ENCODE measurements around the gene IGFBP6.
"Not testable (repeated sequence)": the region's sequence is repeated elsewhere in the genome, so short reads cannot be mapped to it uniquely, and the experiment has no call there.

Gene IGFBP6

GRCh38 chr12:53090554-53090953 is 6.9 kb upstream of the IGFBP6 start:
- H3K9ac ChIP-seq (ENCODE audit: insufficient read length), result peak overlapping the region; percentile 64
- H3K9me3 ChIP-seq (ENCODE audit: low read depth, low read length), result no peaks in the 10 kb centered on the region
- TF ChIP-seq FOXP2 (optimal IDR thresholded peaks at IDR 0.05; ENCODE audit: control extremely low read depth, extremely low read length, insufficient read depth), result no peak
- TF ChIP-seq EZH2 (IDR thresholded peaks at IDR 0.05), result no peak
- no peak for TF ChIP-seq POLR2AphosphoS5 (IDR thresholded peaks at IDR 0.05; ENCODE audit: borderline replicate concordance, low read depth, low read length)
- peak overlapping the region; percentile 62 for H3K4me3 ChIP-seq
- no peak for DNase-seq (ENCODE audit: low read depth, low spot score)
- no peaks in the 10 kb centered on the region for H3K36me3 ChIP-seq (ENCODE audit: insufficient read depth, low read length)
- H3K27ac ChIP-seq, result peak overlapping the region; percentile 93

- H3K27ac ChIP-seq, result peak overlapping the region; percentile 93
Observed at GRCh38 chr12:53091756-53092155, 5.7 kb upstream of the IGFBP6 start.

DNA sequence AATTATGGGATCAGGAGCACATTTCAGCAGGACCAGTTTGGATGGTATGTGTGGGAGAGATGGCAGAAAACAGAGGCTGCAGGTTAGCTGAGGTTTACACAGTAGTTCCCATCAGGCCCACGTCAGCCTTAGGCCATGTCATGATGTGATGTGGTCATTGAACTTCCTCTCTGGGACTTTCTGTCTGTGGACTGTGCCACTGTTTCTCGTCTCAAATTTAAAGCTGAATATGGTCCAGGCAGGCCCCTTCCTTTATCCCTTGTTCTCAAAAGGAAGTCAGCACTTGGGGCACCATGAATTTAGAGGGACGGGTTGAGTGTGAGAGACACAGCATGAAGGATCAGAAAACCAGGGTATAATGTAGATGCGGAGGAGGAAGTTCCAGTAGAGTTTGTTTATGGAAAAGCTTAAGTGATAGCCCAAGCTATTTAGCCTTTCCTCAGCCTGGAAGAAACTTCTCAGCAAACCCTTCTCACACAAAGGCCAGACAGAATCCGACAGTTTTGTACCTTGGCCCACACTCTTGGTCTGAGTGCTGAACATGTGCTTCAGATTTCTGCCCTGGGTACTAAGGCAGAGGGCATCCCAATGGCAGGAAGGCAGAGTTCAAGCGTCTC is 3.6 kb upstream of the IGFBP6 start:
- no peak for DNase-seq (ENCODE audit: low read depth, low spot score)
- H3K4me3 ChIP-seq, result no peak overlapping the region
- no peak overlapping the region for H3K27ac ChIP-seq
- TF ChIP-seq EZH2 (IDR thresholded peaks at IDR 0.05) (no peak), FOXP2 (optimal IDR thresholded peaks at IDR 0.05; ENCODE audit: control extremely low read depth, extremely low read length, insufficient read depth) (no peak), POLR2AphosphoS5 (IDR thresholded peaks at IDR 0.05; ENCODE audit: borderline replicate concordance, low read depth, low read length) (no peak)
- no peaks in the 10 kb centered on the region for H3K9me3 ChIP-seq (ENCODE audit: low read depth, low read length)
- no peak overlapping the region for H3K9ac ChIP-seq (ENCODE audit: insufficient read length)
- H3K36me3 ChIP-seq (ENCODE audit: insufficient read depth, low read length), result no peaks in the 10 kb centered on the region

More at GRCh38 chr12:53091756-53092155, 5.7 kb upstream of the IGFBP6 start:
- H3K9me3 ChIP-seq (ENCODE audit: low read depth, low read length), result no peaks in the 10 kb centered on the region
- TF ChIP-seq POLR2AphosphoS5 (IDR thresholded peaks at IDR 0.05; ENCODE audit: borderline replicate concordance, low read depth, low read length) (no peak), FOXP2 (optimal IDR thresholded peaks at IDR 0.05; ENCODE audit: control extremely low read depth, extremely low read length, insufficient read depth) (no peak), EZH2 (IDR thresholded peaks at IDR 0.05) (no peak)
- no peak overlapping the region for H3K4me3 ChIP-seq
- H3K9ac ChIP-seq (ENCODE audit: insufficient read length), result no peak overlapping the region
- DNase-seq (ENCODE audit: low read depth, low spot score), result no peak
- no peaks in the 10 kb centered on the region for H3K36me3 ChIP-seq (ENCODE audit: insufficient read depth, low read length)

GRCh38 chr12:53094394-53094787 is 3.1 kb upstream of the IGFBP6 start:
- Histone ChIP-seq H3K27ac (no peak overlapping the region), H3K9me3 (ENCODE audit: low read depth, low read length) (no peaks in the 10 kb centered on the region), H3K4me3 (no peak overlapping the region), H3K9ac (ENCODE audit: insufficient read length) (no peak overlapping the region), H3K36me3 (ENCODE audit: insufficient read depth, low read length) (no peaks in the 10 kb centered on the region)
- DNase-seq (ENCODE audit: low read depth, low spot score), result no peak
- TF ChIP-seq POLR2AphosphoS5 (IDR thresholded peaks at IDR 0.05; ENCODE audit: borderline replicate concordance, low read depth, low read length) (no peak), FOXP2 (optimal IDR thresholded peaks at IDR 0.05; ENCODE audit: control extremely low read depth, extremely low read length, insufficient read depth) (no peak), EZH2 (IDR thresholded peaks at IDR 0.05) (no peak)

- not testable (repeated sequence) for H3K27ac ChIP-seq; H3K9me3 ChIP-seq (ENCODE audit: low read depth, low read length); H3K36me3 ChIP-seq (ENCODE audit: insufficient read depth, low read length); H3K9ac ChIP-seq (ENCODE audit: insufficient read length); H3K4me3 ChIP-seq; DNase-seq (ENCODE audit: low read depth, low spot score)
Observed at GRCh38 chr12:53094796-53095595, 2.5 kb upstream of the IGFBP6 start.

DNA sequence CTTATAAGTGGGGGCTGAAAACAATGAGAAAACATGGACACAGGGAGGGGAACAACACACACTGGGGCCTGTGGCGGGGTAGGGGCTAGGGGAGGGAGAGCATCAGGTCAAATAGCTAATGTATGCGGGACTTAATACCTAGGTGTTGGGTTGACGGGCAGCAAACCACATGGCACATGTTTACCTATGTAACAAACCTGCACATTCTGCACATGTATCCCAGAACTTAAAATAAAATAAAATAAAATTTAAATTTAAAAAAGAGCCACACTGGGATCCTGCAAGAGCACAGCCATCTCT is 1.9 kb upstream of the IGFBP6 start:
- H3K9me3 ChIP-seq (ENCODE audit: low read depth, low read length); H3K9ac ChIP-seq (ENCODE audit: insufficient read length); H3K27ac ChIP-seq: not testable (repeated sequence)

GRCh38 chr12:53096089-53096741 is 1.3 kb upstream of the IGFBP6 start:
- no peak for TF ChIP-seq FOXP2 (optimal IDR thresholded peaks at IDR 0.05; ENCODE audit: control extremely low read depth, extremely low read length, insufficient read depth)
- TF ChIP-seq EZH2 (IDR thresholded peaks at IDR 0.05), result no peak
- TF ChIP-seq POLR2AphosphoS5 (IDR thresholded peaks at IDR 0.05; ENCODE audit: borderline replicate concordance, low read depth, low read length), result no peak
- H3K9ac ChIP-seq (ENCODE audit: insufficient read length), result no peak overlapping the region
- H3K4me3 ChIP-seq, result no peak overlapping the region
- no peaks in the 10 kb centered on the region for H3K9me3 ChIP-seq (ENCODE audit: low read depth, low read length)
- no peak overlapping the region for H3K27ac ChIP-seq
- no peaks in the 10 kb centered on the region for H3K36me3 ChIP-seq (ENCODE audit: insufficient read depth, low read length)
- no peak for DNase-seq (ENCODE audit: low read depth, low spot score)

More for the DNA sequence above, 1.9 kb upstream of the IGFBP6 start:
- not testable (repeated sequence) for DNase-seq (ENCODE audit: low read depth, low spot score); H3K4me3 ChIP-seq; H3K36me3 ChIP-seq (ENCODE audit: insufficient read depth, low read length)

DNA sequence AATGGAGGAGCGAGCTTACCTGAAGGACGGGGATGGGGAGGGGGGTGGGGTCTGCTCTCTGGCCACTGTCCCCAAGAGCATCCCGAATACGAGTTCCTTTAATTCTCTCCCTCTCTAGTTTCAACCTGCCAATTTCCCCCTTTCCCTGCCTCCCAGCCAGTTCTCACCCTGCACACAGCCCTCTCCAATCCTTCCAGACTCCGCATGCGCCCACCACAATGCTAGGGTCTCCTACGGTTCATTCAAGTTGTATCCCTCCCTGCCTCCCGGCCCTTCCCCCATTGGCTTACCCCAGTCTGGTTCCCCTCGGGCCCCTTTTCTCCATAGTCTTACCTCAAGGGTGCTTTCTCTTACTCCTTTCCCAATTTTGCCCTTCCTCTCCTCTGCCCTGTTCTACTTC is 708 bp upstream of the IGFBP6 start:
- no peak overlapping the region for H3K27ac ChIP-seq
- no peak overlapping the region for H3K9ac ChIP-seq (ENCODE audit: insufficient read length)
- no peak overlapping the region for H3K4me3 ChIP-seq
- TF ChIP-seq FOXP2 (optimal IDR thresholded peaks at IDR 0.05; ENCODE audit: control extremely low read depth, extremely low read length, insufficient read depth), result no peak
- TF ChIP-seq EZH2 (IDR thresholded peaks at IDR 0.05), result no peak
- TF ChIP-seq POLR2AphosphoS5 (IDR thresholded peaks at IDR 0.05; ENCODE audit: borderline replicate concordance, low read depth, low read length), result no peak
- H3K36me3 ChIP-seq (ENCODE audit: insufficient read depth, low read length), result no peaks in the 10 kb centered on the region
- no peak for DNase-seq (ENCODE audit: low read depth, low spot score)
- no peaks in the 10 kb centered on the region for H3K9me3 ChIP-seq (ENCODE audit: low read depth, low read length)

GRCh38 chr12:53097207-53097563 is 282 bp upstream of the IGFBP6 start:
- TF ChIP-seq POLR2AphosphoS5 (IDR thresholded peaks at IDR 0.05; ENCODE audit: borderline replicate concordance, low read depth, low read length) (no peak), EZH2 (IDR thresholded peaks at IDR 0.05) (no peak), FOXP2 (optimal IDR thresholded peaks at IDR 0.05; ENCODE audit: control extremely low read depth, extremely low read length, insufficient read depth) (no peak)
- Histone ChIP-seq H3K9ac (ENCODE audit: insufficient read length) (no peak overlapping the region), H3K36me3 (ENCODE audit: insufficient read depth, low read length) (no peaks in the 10 kb centered on the region), H3K27ac (no peak overlapping the region), H3K4me3 (peak overlapping the region; percentile 78), H3K9me3 (ENCODE audit: low read depth, low read length) (no peaks in the 10 kb centered on the region)
- no peak for DNase-seq (ENCODE audit: low read depth, low spot score)

All from SK-N-MC (cell line).